Astrocyte (in vitro differentiated cells and primary cell): ENCODE data around the gene PCDHGA8.

Experiments used
- EZH2 ChIP-seq: IDR thresholded peaks from 2 replicates; pipeline ENCODE4 v1.6.1; 2012; ENCODE audit warnings: mild to moderate bottlenecking, low read length, inconsistent platforms; ENCODE audit not compliant: insufficient read depth
- TF ChIP-seq, protein P1 (sequence below): IDR thresholded peaks from 2 replicates; pipeline ENCODE4 v1.5.1; 2011; ENCODE audit warnings: low read depth, mild to moderate bottlenecking, inconsistent platforms, low read length, moderate library complexity; ENCODE audit not compliant: insufficient read depth

DNA sequence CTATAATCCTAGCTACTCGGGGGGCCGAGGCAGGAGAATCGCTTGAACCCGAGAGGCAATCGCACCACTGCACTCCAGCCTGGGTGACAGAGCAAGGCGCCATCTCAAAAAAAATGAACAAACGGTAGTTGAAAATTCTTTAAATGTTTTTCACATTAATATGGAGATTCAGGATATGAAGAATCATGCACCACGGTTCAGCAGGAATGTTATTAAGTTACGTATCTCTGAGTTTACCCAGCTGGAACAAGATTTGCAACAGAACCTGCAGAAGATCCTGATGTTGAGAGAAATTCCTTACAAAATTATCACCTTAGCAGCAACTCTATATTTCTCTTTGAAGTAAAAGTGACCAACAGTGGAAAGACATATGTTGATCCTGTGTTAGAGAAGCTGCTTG, 47.9 kb downstream of the PCDHGA8 start:
- TF ChIP-seq, protein P1, sequence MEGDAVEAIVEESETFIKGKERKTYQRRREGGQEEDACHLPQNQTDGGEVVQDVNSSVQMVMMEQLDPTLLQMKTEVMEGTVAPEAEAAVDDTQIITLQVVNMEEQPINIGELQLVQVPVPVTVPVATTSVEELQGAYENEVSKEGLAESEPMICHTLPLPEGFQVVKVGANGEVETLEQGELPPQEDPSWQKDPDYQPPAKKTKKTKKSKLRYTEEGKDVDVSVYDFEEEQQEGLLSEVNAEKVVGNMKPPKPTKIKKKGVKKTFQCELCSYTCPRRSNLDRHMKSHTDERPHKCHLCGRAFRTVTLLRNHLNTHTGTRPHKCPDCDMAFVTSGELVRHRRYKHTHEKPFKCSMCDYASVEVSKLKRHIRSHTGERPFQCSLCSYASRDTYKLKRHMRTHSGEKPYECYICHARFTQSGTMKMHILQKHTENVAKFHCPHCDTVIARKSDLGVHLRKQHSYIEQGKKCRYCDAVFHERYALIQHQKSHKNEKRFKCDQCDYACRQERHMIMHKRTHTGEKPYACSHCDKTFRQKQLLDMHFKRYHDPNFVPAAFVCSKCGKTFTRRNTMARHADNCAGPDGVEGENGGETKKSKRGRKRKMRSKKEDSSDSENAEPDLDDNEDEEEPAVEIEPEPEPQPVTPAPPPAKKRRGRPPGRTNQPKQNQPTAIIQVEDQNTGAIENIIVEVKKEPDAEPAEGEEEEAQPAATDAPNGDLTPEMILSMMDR = no peak
- TF ChIP-seq EZH2 = no peak
